HAP-1 (cell line): ENCODE measurements around the gene CYP1A2.
"Not testable (repeated sequence)": the region's sequence is repeated elsewhere in the genome, so short reads cannot be mapped to it uniquely, and the experiment has no call there.

Experiments
- DNase-seq, 2 experiments: peaks; one replicate each; pipeline ENCODE4 v3.0.0-alpha.2; 2016 to 2020; ENCODE audit warnings: low spot score in 2 of 2
- H3K27me3 ChIP-seq: fragments of 250-450 bp; sonication (Bioruptor Pico); 2 replicates; pipeline ENCODE4 v1.5.1; 2020; ENCODE audit warnings: low read depth, mild to moderate bottlenecking, moderate library complexity
- H3K36me3 ChIP-seq: fragments of 250-450 bp; sonication (Bioruptor Pico); replicated peaks from 2 replicates; pipeline ENCODE4 v1.5.1; 2020; ENCODE audit warnings: mild to moderate bottlenecking
- H3K4me1 ChIP-seq: fragments of 250-450 bp; sonication (Bioruptor Pico); 2 replicates; pipeline ENCODE4 v1.5.1; 2020; ENCODE audit warnings: mild to moderate bottlenecking
- H3K4me3 ChIP-seq: fragments of 250-450 bp; sonication (Bioruptor Pico); 2 replicates; pipeline ENCODE4 v1.5.1; 2020; ENCODE audit warnings: mild to moderate bottlenecking, moderate library complexity
- H3K9me3 ChIP-seq: fragments of 250-450 bp; sonication (Bioruptor Pico); 2 replicates; pipeline ENCODE4 v1.5.1; 2020; ENCODE audit warnings: mild to moderate bottlenecking, moderate library complexity
- in situ Hi-C: fragments of 300-500 bp; cut with MboI; formaldehyde crosslinking; loops from 3 replicates; pipeline ENCODE4 v1.14.3; 2020; ENCODE audit warnings: low sequenced_read_pairs, inconsistent platforms, mixed read lengths

Gene CYP1A2

GRCh38 chr15:74726774-74727164 is 21.9 kb upstream of the CYP1A2 start:
- peak in 1 of 2 experiments; percentile 14 for DNase-seq
- in situ Hi-C loops = no loop called here
- Histone ChIP-seq H3K9me3 (no peaks in the 10 kb centered on the region), H3K27me3 (0 out of 2 replicates have a peak, but pooled peaks cover 2% of the 10 kb centered on the region), H3K4me1 (no peaks in the 10 kb centered on the region; the same call in 1 of the 2 replicates), H3K36me3 (no peaks in the 10 kb centered on the region), H3K4me3 (peak overlapping the region; percentile 41)

DNA sequence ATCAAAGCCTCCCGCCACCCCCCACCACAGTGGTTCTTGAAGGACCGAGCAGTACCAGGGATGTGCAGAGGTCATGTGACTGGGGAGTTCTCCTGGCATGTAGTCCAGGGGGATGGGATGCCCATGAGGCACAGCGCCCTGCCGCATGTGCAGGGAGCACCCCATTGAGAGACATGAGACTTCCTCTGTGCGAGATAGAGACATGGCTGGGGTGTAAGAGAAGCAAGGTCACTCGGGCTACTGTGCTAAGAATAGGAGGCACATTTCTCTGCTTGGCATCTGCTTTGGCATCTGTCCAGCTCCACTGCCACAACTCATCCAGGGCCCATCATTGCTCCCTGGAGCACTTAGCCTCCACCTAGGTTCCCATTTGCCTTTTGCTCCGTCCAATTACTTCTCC is 20.9 kb upstream of the CYP1A2 start:
- Histone ChIP-seq H3K4me1 (no peaks in the 10 kb centered on the region; the same call in 1 of the 2 replicates), H3K27me3 (peaks cover 6% of the 10 kb centered on the region), H3K4me3 (no peak overlapping the region), H3K36me3 (no peaks in the 10 kb centered on the region), H3K9me3 (no peaks in the 10 kb centered on the region)
- peak in 1 of 2 experiments; percentile 8 for DNase-seq
- in situ Hi-C loops = no loop called here

GRCh38 chr15:74728699-74729098 is 19.9 kb upstream of the CYP1A2 start:
- H3K4me3 ChIP-seq, H3K4me1 ChIP-seq, H3K36me3 ChIP-seq, H3K9me3 ChIP-seq, in situ Hi-C loops, DNase-seq: not testable (repeated sequence)
- H3K27me3 ChIP-seq = peaks cover 12% of the 10 kb centered on the region

DNA sequence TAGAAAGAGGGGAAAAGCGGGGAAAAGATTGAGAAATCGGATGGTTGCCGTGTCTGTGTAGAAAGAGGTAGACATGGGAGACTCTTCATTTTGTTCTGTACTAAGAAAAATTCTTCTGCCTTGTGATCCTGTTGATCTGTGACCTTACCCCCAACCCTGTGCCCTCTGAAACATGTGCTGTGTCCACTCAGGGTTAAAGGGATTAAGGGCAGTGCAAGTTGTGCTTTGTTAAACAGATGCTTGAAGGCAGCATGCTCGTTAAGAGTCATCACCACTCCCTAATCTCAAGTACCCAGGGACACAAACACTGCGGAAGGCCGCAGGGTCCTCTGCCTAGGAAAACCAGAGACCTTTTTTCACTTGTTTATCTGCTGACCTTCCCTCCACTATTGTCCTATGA is 19.3 kb upstream of the CYP1A2 start:
- DNase-seq, H3K4me1 ChIP-seq, H3K36me3 ChIP-seq, H3K9me3 ChIP-seq, H3K4me3 ChIP-seq, in situ Hi-C loops: not testable (repeated sequence)
- H3K27me3 ChIP-seq = peaks cover 15% of the 10 kb centered on the region

DNA sequence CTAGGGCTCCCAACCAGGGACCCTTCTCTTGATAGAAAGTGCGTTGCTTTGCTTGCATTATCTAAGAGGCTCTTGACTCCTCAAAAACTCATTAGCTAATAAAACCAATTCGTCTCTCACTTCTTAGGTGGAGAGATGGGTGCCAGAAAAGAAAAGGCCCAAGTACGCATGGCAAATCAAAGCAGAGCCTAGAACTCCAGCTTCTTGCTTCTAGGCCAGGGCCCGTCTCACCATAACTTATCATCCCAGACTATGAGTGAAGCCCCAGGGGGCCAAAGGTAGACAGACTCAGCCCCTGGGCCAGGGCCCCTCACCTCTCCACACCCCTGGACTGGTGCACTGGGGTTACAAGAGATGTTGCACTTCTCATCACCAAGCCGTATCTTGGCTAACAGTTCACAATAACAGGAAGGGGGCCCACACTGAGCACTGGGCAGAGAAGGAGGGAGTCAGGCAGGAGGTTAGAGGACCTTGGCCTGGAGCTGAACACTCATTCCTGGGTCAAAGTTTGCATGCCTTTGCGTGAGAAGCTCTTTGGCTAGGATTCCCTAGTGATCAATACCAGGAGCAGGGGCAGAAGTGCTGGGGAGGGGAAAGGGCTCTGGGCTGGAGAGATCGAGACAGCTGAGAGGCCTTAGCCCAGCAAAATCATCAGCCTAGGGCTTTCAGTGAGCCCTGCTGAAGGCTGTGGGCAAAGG is 17.9 kb upstream of the CYP1A2 start:
- Histone ChIP-seq H3K4me1 (no peaks in the 10 kb centered on the region), H3K9me3 (no peaks in the 10 kb centered on the region), H3K4me3 (no peak overlapping the region), H3K27me3 (peaks cover 24% of the 10 kb centered on the region), H3K36me3 (no peaks in the 10 kb centered on the region)
- DNase-seq = no peak
- in situ Hi-C loops = no loop called here

GRCh38 chr15:74732846-74733245 is 15.8 kb upstream of the CYP1A2 start:
- peaks cover 24% of the 10 kb centered on the region for H3K27me3 ChIP-seq
- no peak for DNase-seq
- no peaks in the 10 kb centered on the region for H3K36me3 ChIP-seq
- no peak overlapping the region for H3K4me3 ChIP-seq
- H3K4me1 ChIP-seq = peaks cover 7% of the 10 kb centered on the region
- in situ Hi-C loops = no loop called here
- no peaks in the 10 kb centered on the region for H3K9me3 ChIP-seq

DNA sequence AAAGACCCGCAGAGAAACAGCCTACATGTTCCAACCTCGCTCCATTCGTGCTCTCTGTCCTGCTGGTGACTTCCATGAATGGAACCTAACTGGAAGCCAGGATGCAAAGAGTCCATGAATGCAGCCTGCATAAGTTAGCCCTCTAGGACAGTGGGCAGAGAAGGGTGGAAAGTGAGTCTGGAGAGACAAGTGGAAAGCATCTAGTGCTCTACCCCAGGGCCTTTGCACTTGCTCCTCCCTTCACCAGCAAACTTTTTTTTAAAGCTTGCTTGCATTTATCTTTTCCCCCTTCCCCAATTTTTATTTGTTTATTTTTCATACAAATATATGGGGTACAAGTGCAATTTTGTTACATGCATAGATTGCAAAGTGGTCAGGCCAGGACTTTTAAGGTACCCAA is 15.4 kb upstream of the CYP1A2 start:
- no peaks in the 10 kb centered on the region for H3K36me3 ChIP-seq
- no peaks in the 10 kb centered on the region for H3K9me3 ChIP-seq
- in situ Hi-C loops = no loop called here
- H3K4me3 ChIP-seq = no peak overlapping the region
- peaks cover 24% of the 10 kb centered on the region for H3K27me3 ChIP-seq
- H3K4me1 ChIP-seq = peaks cover 11% of the 10 kb centered on the region
- no peak for DNase-seq

DNA sequence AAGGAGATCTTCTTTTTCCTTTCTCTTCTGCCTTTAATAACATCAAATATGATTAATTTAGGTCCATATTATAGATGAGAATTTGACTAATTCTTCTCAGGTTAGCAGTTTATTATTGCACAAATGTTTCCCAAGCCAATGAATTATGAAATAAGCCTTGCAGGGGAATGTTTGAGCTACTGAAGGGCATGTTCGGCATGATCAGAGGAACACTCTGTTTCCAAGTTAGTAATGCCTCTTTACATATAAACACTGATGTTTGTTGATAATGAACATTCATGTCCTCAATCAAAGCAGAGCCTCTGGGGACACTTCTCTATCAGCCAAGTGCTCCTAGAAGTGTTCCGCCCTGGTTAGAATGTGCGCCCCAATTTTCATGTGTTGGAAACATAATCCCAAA is 13.3 kb upstream of the CYP1A2 start:
- H3K36me3 ChIP-seq = no peaks in the 10 kb centered on the region
- in situ Hi-C loops = no loop called here
- no peaks in the 10 kb centered on the region for H3K9me3 ChIP-seq
- H3K27me3 ChIP-seq = peaks cover 22% of the 10 kb centered on the region
- no peak for DNase-seq
- H3K4me3 ChIP-seq = no peak overlapping the region
- peaks cover 13% of the 10 kb centered on the region for H3K4me1 ChIP-seq

DNA sequence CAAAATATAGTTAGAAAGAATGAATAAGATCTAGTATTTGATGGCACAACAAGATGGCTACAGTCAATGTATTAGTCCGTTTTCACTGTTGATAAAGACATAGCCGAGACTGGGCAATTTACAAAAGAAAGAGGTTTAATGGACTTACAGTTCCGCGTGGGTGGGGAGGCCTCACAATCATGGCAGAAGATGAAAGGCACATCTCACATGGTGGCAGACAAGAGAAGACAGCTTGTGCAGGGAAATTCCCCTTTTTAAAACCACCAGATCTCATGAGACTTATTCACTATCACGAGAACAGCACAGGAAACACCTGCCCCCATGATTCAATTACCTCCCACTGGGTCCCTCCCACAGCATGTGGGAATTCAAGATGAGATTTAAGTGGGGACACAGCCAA is 10.4 kb upstream of the CYP1A2 start:
- H3K9me3 ChIP-seq, H3K36me3 ChIP-seq, H3K4me3 ChIP-seq, in situ Hi-C loops, DNase-seq: not testable (repeated sequence)
- H3K27me3 ChIP-seq = peaks cover 13% of the 10 kb centered on the region
- H3K4me1 ChIP-seq = peaks cover 13% of the 10 kb centered on the region

GRCh38 chr15:74742422-74742821 is 6.2 kb upstream of the CYP1A2 start:
- Histone ChIP-seq H3K4me3 (no peak overlapping the region), H3K4me1 (peaks cover 7% of the 10 kb centered on the region), H3K36me3 (no peaks in the 10 kb centered on the region), H3K27me3 (no peaks in the 10 kb centered on the region), H3K9me3 (peaks cover 4% of the 10 kb centered on the region; the same call in 1 of the 2 replicates)
- in situ Hi-C loops = no loop called here
- DNase-seq = no peak

DNA sequence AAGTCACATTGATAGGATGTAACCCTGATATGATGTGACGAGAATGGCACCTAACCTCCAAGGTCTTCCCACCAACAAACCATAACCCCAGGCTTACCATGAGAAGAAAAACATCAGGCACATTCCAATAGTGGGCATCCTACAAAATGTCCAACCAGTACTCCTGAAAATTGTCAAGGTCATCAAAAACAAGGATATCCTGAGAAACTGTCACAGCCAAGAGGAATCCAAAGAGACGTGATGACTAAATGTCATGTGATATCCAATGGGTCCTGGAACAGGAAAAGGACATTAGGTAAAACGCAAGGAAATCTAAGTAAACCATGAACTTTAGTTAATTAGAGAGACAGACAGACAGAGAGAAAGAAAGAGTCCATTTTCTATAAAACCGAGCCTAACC is 2.3 kb upstream of the CYP1A2 start:
- H3K4me3 ChIP-seq = no peak overlapping the region
- H3K9me3 ChIP-seq = peaks cover 4% of the 10 kb centered on the region; the same call in 1 of the 2 replicates
- H3K4me1 ChIP-seq = no peaks in the 10 kb centered on the region
- H3K36me3 ChIP-seq = no peaks in the 10 kb centered on the region
- in situ Hi-C loops = no loop called here
- no peaks in the 10 kb centered on the region for H3K27me3 ChIP-seq
- no peak for DNase-seq

- in situ Hi-C loops = loop anchor here (10.0 kb wide), 1 partner anchor 95 kb away; no protein-coding TSS in a partner anchor
- no peaks in the 10 kb centered on the region for H3K9me3 ChIP-seq
- H3K36me3 ChIP-seq = no peaks in the 10 kb centered on the region
- no peaks in the 10 kb centered on the region for H3K4me1 ChIP-seq
- H3K27me3 ChIP-seq = peaks cover 2% of the 10 kb centered on the region; the same call in 1 of the 2 replicates
- H3K4me3 ChIP-seq = no peak overlapping the region
- DNase-seq = no peak
Observed at GRCh38 chr15:74749832-74750231, 1.2 kb downstream of the CYP1A2 start.

GRCh38 chr15:74750751-74751150 is 2.1 kb downstream of the CYP1A2 start:
- Histone ChIP-seq H3K4me3 (no peak overlapping the region), H3K36me3 (no peaks in the 10 kb centered on the region), H3K9me3 (no peaks in the 10 kb centered on the region), H3K27me3 (peaks cover 2% of the 10 kb centered on the region; the same call in 1 of the 2 replicates), H3K4me1 (no peaks in the 10 kb centered on the region)
- no peak for DNase-seq
- in situ Hi-C loops = loop anchor here (10.0 kb wide), 1 partner anchor 96 kb away; no protein-coding TSS in a partner anchor

- in situ Hi-C loops = loop anchor here (10.0 kb wide), 1 partner anchor 97 kb away; no protein-coding TSS in a partner anchor
- Histone ChIP-seq H3K4me1 (no peaks in the 10 kb centered on the region), H3K36me3 (no peaks in the 10 kb centered on the region), H3K4me3 (no peak overlapping the region), H3K9me3 (no peaks in the 10 kb centered on the region), H3K27me3 (peaks cover 2% of the 10 kb centered on the region; the same call in 1 of the 2 replicates)
- no peak for DNase-seq
Observed at GRCh38 chr15:74752011-74752410, 3.4 kb downstream of the CYP1A2 start.
